ENCODE results near the gene HLCS. TPM values are rescaled to one million over a fixed set of nuclear protein-coding genes. Genes with fewer than 3 reads are reported as not detected.

The HLCS gene
- total and polyA plus RNA-seq, 8 donors, result 15.9 to 25.3 (median 16.7) TPM

GRCh38 chr21:36708286-36709029 is 258.0 kb downstream of the HLCS start:
- H3K4me1 ChIP-seq, result peaks cover 0 to 31% of the 10 kb centered on the region in 2 donors
- peaks cover 100% of the 10 kb centered on the region in 2 donors for H3K27me3 ChIP-seq
- no peak overlapping the region for H3K4me3 ChIP-seq
- no peak for TF ChIP-seq CTCF (IDR thresholded peaks at IDR 0.05)
- ATAC-seq, result no peak
- intact Hi-C loops (cut with DNase I), result no loop called here
- no peaks in the 10 kb centered on the region for H3K9me3 ChIP-seq
- H3K27ac ChIP-seq, result no peak overlapping the region
- DNase-seq, result no peak
- H3K36me3 ChIP-seq, result no peaks in the 10 kb centered on the region

- Histone ChIP-seq H3K36me3 (no peaks in the 10 kb centered on the region), H3K4me3 (no peak overlapping the region), H3K27ac (no peak overlapping the region), H3K27me3 (peaks cover 100% of the 10 kb centered on the region in 2 donors), H3K4me1 (peaks cover 0 to 31% of the 10 kb centered on the region in 2 donors), H3K9me3 (no peaks in the 10 kb centered on the region)
- no peak for ATAC-seq
- intact Hi-C loops (cut with DNase I), result no loop called here
- DNase-seq, result no peak
- TF ChIP-seq CTCF (IDR thresholded peaks at IDR 0.05), result no peak
These were observed 258.6 kb downstream of the HLCS start for GRCh38 chr21:36707763-36708285.

DNA sequence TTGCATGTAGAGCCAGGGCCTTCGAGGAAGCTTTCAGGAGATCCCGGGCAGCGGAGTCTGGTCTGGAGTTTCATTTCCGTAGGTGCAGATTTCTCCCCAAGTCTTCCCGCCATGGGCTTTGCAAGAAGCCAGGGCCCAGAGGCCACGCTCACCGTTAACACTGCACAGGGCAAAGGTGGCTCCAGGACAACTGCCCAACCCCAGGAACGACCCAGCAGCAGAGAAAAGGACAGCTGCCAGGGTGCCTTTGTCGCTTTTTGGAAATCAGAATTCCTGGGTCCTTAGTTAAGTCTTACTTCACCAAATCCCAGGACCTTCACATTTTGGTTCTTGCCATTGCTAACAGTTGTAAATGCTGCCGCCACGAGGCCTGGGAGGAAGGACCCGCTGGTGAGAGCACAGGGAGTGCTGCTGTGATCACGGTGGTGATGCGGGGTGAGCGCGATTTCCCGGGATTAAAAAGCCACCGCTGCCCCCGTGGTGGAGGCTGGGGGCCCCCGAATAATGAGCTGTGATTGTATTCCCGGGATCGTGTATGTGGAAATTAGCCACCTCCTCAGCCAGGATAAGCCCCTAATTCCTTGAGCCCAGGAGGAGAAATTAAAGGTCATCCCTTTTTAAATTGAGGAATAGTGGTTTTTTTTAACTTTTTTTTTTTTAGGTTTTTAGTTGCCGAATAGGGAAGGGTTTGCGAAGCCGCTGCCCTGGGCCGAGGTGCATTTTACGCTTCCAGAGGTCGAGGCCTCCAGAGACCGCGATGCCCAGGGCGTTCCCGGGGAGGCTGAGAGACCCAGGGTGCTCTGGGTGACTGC is 259.3 kb downstream of the HLCS start:
- no peak for TF ChIP-seq CTCF (IDR thresholded peaks at IDR 0.05)
- DNase-seq (no peak), ATAC-seq (no peak)
- no peak overlapping the region for H3K4me3 ChIP-seq
- H3K36me3 ChIP-seq, result no peaks in the 10 kb centered on the region
- H3K9me3 ChIP-seq, result no peaks in the 10 kb centered on the region
- intact Hi-C loops (cut with DNase I), result no loop called here
- no peak overlapping the region for H3K27ac ChIP-seq
- H3K4me1 ChIP-seq, result peaks cover 0 to 31% of the 10 kb centered on the region in 2 donors
- peaks cover 100% of the 10 kb centered on the region in 2 donors for H3K27me3 ChIP-seq

GRCh38 chr21:36706482-36706852 is 260.0 kb downstream of the HLCS start:
- Histone ChIP-seq H3K36me3 (no peaks in the 10 kb centered on the region), H3K27me3 (peaks cover 100% of the 10 kb centered on the region in 2 donors), H3K4me1 (peaks cover 0 to 32% of the 10 kb centered on the region in 2 donors), H3K27ac (no peak overlapping the region), H3K4me3 (no peak overlapping the region), H3K9me3 (no peaks in the 10 kb centered on the region)
- intact Hi-C loops (cut with DNase I), result no loop called here
- ATAC-seq (no peak), DNase-seq (no peak)
- TF ChIP-seq CTCF (IDR thresholded peaks at IDR 0.05), result no peak
